ENCODE results near the gene NCEH1.
"Not testable (repeated sequence)": the region's sequence is repeated elsewhere in the genome, so short reads cannot be mapped to it uniquely, and the experiment has no call there.

Gene NCEH1
- total RNA-seq, result 6.1 to 6.7 reads per million in 2 donors

DNA sequence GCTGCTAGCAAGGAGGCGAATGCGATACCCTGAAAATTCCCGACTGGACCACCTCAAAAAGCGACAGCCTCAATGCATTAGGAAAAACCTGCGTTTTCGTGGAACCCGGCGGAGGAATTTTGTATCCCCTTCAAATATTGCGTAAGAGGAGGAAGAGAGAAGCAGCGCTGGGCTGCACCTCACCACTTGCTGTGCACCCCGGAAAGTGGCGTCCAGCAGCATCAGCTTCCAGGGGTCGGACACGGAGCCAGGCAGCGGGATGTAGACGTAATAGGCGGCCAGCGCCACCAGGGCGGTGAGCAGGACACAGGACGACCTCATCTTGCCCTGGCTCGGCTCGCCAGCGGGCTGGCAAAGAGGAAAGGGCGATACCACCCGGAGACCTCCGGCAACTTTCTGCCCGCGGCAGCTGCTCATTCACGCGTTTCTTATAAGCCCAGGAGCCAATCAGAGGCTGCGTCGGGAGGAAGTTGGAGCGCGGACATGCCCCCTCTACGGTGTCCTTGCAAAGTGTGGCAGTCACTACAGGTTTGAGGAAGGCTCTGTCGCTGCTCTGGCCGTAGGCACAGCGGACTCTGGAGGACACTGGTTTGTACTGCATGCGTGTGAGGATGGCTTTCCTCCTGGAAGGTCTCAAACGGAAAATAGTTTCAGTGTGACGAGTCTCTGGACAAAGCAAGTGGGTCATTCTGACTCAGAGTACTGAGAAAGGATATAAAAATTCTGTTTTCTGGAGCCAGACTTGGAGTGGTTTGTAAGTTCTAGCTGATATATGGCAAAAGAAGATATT is at the start of gene NCEH1:
Gene NCEH1, minus strand, starts transcription at position 404 of the 790 bp plus-strand sequence. Its CDS starts 83 bp downstream, at position 321.
- DNase-seq, result peak; percentile 27

GRCh38 chr3:172760416-172760815 is 49.5 kb upstream of the NCEH1 start:
- DNase-seq, result not testable (repeated sequence)

DNA sequence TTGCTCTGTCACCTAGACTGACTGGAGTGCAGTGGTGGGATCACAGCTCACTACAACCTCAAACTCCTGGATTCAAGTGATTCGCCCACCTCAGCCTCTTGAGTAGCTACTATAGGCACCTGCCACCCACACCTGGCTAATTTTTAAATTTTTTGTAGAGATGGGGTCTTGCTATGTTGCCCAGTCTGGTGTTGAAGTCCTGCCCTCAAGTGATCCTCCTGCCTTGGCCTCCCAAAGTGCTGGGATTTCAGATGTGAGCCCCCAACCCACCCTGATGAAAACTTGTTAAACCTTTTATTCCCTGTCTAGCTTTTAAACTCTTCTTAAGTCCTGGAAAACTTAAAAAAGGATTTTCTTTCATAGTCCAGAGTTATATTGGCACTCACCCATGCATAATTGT is 42.3 kb upstream of the NCEH1 start:
- DNase-seq, result no peak

DNA sequence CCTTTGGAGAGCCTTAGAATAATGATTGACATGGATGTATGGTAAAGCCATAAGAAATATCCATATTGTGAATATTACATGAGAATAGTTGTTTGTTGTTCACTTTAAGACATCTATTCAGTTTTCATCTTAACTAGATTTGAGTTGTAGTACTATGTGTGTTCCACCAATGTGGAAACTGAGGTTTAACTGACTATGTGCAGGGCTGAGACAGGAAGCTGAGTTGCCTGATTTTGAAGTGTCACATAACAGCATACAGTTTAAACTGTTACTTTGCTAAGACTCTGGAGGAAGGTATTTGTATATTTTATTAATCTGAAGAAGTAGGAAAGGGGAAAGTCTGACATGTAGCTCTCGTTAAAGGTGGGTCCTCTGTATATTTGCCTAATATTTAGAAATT is 41.8 kb upstream of the NCEH1 start:
- no peak for DNase-seq

DNA sequence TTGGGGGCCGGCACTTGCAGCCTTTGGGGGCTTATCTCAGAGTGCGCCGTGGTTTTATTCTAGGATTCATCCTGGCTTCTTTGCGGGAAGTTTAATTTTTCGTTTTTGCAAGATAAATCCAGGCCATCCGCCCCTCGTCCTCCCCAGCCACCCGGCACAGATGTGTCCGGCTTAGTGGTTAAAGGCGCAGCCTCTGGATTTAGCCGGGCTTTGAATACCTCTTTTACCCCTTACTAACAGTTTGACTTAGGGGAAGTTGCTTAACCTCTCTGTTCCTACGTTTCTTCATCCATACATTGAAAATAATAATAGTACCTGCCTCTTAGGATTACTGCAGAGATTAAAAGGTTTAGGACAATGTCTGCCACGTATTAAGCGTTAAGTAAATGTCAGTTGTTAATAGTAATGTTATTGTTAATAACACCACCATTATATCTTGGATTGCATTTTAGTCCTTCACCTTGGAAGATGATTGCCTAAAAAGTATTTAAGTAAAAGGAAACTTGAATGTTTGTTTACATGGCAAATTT is 40.4 kb upstream of the NCEH1 start:
- no peak for DNase-seq

GRCh38 chr3:172750368-172751174 is 39.7 kb upstream of the NCEH1 start, which contains the start of gene ECT2:
ECT2 (plus strand) TSS chr3:172750726; CDS start chr3:172754531, 3,805 bp downstream.
- DNase-seq, result peak; percentile 83

DNA sequence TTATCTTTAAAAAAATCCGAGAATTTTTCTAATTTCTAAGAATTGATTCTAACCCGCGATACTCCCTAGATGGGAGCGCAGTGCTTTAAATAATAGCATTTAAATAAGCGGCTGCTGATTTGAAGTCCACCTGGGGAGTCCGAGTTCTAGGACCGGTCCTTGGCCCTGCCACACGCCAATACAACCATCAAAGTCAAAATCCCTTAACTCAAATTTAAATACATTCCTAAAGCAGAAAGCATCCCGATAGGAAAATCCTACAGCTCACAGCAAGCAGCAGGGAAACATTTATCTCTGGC is 39.2 kb upstream of the NCEH1 start:
- no peak for DNase-seq

DNA sequence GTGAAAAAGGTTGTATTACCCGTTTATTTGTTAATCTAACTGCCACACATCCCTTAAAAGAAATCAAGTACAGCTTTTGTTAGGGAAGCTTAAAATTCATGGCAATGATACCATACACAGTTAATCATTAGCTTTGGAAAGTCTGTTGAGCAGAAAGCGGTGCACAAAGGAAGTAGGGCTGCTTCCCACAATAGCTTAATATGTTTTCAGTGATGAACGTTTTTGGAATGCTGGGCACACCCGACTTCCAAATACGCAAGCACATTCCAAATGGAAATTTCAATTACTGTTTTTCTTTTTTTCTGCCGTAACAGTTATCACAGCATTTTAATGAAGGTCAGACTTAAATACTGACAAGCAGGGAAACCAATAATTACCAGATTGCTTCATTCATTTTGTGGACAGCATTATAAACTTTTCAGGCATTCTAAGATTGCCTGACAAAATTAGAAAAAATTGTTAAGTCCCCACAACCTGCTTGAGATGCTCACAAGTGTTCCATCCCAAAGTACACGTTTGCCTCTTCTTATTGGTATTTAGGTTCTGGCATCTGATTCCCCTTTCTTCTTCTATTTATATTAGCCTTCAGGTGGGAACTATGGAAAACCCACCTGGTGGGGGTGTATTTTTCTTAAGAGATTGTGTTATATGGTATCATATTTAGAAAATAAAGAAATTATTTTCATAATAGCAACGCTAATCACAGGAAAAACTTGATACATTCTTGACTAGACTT is 38.5 kb upstream of the NCEH1 start:
- DNase-seq, result no peak

DNA sequence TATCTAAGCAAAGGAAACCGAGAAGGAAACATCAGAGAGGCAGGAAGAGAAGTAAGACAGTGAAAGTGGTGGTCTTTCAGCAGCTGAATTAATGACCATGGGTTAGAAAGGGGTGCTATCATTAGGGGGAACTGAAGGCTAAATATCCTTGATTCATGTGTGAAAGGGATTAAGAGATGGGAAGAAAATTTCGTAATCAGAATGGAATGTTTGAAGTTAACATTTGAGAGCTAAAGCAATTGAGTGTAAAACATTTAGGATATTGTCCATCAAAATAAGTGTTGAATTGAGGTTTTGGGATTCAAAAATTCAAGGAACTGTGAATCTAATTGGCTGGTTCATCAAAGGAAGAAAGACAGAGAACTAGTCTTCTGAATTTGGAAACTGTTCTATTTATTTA is 35.6 kb upstream of the NCEH1 start:
- DNase-seq, result no peak

GRCh38 chr3:172739462-172739861 is 28.6 kb upstream of the NCEH1 start:
- DNase-seq, result no peak

- DNase-seq, result no peak
Measured at GRCh38 chr3:172735014-172735413, 24.1 kb upstream of the NCEH1 start.

- DNase-seq, result no peak
Measured at GRCh38 chr3:172726380-172726779, 15.5 kb upstream of the NCEH1 start.

DNA sequence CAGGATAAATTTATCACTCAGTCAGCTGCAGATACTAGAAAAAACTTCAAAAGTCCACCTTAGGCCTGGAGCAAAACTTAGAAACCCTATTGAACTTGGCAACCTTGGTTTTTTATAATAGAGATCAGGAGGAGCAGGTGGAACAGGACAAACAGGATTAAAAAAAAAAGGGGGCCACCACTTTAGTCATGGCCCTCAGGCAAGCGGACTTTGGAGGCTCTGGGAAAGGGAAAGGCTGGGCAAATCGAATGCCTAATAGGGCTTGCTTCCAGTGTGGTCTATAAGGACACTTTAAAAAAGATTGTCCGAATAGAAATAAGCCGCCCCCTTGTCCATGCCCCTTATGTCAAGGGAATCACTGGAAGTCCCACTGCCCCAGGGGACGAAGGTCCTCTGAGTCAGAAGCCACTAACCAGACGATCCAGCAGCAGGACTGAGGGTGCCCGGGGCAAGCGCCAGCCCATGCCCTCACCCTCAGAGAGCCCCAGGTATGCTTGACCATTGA is 11.7 kb upstream of the NCEH1 start:
- DNase-seq, result not testable (repeated sequence)

DNA sequence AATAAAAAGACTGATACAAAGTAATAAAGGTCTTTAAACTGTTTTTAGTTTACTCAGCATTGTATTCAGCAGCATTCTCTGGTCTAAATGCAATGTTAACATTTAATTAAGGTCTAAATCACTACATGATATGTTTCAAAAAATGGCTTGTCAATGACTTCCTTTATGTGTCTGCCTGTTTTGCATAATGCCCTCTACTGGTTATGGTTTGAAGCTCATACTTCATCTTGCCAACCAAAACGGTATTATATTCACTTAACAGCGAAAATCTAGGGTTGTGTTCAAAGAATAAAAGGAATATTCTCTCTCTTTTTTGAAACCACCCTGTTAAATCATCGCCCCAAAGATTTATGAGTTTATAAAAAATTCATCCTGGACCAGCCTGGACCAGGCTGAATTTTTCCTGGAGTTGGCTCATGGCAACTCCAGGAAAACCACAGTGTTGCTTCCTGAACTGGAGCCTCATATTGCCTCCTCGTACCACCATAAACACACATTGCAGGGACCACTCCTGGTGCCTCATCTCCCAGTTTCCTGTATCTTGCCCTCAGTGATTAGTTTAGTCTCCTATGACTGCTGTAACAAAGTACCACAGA is 6.7 kb upstream of the NCEH1 start:
- DNase-seq, result no peak

GRCh38 chr3:172716476-172716875 is 5.6 kb upstream of the NCEH1 start:
- no peak for DNase-seq

GRCh38 chr3:172713316-172713715 is 2.4 kb upstream of the NCEH1 start:
- no peak for DNase-seq

- no peak for DNase-seq
Measured at GRCh38 chr3:172711454-172711795, 558 bp upstream of the NCEH1 start.

- DNase-seq, result no peak
Measured at GRCh38 chr3:172709774-172710663, 848 bp downstream of the NCEH1 start.

DNA sequence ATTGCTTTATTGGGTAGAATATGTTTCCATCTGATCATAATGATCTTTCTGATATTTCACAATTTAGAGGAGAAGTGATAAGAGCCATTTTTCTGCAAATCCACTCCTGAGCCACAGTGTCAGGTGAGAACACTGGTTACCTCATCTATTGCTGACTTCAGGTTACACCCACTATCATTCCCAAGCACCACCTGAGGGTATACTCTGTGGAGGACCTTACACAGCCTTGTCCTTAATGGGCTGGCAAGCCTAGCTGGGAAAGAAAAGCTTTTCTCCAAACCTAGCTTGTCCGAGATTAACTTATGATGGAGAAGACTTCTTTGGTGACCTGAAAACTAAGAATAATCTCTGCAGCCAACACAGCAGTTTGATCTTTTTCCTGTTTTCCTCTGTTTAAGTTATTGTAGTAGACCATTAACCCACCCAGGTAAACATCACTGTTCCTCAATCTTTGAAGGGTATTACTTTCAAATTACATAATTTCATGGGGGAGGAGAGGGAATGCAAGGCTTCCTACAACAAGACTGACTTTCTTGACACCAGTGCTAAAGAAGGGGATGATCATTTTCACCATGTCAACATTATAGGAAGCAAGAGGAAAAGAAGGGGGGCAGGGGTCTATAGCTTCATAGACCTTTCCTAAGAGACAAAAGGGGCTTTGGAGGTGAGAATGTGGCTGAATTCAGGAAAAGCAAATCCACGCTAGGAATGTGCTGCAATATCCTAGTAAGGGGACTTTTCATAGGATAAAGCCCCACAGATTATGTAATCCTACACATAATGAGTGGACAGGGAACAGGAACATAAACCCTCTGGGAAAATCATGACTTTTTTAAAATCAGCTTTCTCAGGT is 1.7 kb downstream of the NCEH1 start:
- DNase-seq, result no peak

- no peak for DNase-seq
Measured at GRCh38 chr3:172707967-172708366, 2.9 kb downstream of the NCEH1 start.

DNA sequence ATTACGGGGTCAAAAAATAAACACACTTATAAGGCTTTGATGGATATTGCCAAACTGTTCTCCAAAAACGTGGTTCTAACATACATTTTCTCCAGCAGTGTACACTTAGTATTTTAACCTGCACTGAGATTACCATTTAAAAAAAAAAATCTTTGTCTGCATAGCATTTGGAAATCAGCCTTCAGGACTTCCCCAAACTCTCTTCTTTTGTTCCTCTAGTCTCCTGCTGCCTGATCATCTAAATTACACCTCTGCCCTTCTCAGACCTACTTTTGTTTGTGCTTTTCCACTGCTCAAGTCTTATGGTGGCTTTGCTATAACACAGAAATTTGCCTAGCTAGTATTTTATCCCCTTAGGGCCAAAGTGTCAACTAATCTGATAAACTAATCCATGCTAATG is 3.8 kb downstream of the NCEH1 start:
- no peak for DNase-seq

Measured in activated gamma-delta T cell (primary cell).